Measurements from ENCODE around the gene HMG20A.
A peak's percentile ranks its signal among the peaks of the same experiment; 100 is the strongest.

Gene HMG20A

DNA sequence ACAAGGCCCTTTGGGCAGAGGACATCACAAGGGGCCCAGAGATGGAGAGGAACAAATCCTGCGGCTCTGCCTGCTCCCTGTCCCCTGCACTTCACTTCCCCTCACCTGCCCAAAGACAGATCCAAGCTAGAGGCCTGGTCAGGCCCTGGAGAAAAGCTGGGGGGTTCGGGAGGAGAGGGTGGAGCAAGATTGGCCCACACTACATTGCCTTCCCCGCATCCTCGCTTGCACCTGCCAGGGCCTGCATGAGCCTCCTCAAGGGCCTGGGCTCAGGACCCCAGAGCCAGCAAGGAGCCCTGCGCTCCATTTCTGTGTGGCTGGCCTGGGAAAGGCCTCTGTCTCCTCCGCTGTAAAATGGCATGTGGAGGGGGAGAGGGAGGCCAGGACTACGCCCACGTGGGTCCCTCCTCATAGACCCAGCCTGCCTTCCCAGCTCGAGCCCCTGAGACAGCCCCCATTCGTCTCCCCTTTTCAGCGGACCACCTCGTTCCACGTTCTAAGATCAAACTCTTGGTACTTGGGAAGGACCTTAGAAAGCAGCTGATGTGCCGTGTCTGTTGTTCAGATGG lies 106.0 kb downstream of the HMG20A start:
- DNase-seq: no peak

DNA sequence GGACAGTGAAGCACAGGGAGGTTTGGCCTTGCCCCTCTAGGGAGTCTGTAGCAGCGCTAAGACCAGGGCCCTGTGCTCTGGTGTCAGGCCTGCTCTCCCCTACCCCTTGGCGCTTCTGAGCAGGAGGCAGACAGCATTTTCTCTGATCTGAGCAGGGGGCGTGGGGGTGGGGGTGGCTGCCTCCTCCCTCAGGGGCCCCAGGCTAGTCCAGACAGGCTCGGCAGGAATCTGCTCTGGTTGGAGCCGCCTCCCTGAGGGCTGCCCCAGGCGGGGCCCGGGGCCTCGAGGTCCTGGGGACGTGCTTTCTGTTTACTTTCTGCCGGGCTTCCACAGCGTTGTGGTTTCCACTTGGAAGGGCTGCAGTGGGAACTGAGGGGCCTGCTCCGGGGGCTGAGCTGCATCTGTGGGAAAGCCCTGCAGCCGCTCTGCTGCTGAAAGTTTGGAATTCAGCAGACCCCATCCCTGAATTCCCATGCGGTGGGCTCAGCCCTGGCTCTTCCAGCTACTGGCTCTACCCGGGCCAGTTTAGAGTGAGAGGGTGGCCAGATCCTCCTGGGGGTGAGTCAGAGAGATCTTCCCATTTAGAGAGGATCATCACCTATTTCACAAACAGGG lies 106.6 kb downstream of the HMG20A start:
- DNase-seq: no peak

DNA sequence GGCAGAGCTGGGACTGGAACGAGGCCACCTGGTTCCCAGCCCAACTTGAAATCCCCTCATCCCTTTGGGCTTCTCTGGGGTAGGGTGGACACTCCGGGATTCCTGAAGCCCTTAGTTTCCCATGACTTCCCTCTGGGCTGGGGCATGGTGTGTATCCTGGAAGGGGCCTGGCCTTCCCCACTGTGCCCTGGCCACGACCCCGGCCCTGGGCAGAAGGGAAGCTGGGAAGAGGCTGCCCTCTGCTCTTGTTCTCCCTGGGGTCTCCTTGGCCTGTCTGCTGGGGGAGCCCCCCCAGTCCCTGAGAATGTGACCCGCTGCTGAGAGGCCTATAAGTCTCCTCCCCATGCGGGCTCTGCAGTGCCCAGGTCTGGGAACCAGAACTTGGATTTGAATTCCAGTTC lies 107.1 kb downstream of the HMG20A start:
- DNase-seq: no peak

DNA sequence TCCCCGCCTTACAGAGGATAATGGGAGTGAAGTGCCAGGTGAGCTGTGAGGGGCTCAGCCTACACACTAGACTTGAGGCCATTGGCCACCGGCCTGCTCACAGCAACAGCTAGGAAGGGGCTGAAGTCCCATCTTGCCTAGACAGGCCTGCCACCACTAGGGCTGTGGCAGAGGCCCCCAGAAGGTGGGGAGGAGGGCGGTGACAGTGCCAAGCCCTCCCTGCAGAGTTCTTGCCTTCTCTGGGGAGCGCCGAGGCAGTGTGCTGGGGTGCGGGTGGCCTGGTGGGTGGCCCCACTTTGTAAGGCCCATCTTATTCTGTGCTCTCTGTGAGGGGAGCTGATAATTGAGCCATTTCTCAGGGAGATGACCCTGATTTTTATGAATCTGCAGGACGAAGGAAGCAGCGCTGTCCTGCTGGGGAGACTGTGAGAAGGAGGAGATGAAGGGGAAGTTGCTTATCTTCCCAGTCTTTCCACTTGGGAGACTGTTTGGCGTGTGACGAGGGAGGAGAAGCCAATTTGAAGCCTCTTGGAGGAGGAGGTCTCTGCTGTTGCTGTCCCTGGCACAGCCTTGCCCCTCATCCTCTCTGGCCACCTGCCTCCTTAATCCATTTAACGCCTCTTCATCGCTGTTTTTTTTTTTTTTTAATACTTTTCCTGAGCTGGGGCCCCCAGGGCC lies 107.7 kb downstream of the HMG20A start:
- DNase-seq: peak; percentile 81

DNA sequence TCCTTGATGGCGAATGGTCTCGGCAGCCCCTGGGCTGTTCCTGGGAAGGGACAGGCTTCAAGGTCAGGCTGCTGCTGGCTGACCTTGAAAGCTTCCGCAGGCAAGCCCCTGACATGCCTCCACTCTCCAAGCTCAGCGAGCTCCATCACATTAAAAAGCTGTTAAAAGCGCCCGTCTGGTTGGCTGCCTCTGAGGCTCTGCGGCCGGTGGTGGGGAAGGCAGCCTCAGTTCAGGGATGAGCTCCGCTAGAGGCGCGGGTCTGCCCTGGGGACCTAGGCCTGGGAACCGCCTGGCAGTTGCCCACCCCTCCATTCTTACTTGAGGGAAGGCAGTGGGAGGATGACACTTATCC lies 108.3 kb downstream of the HMG20A start:
- no peak for DNase-seq

DNA sequence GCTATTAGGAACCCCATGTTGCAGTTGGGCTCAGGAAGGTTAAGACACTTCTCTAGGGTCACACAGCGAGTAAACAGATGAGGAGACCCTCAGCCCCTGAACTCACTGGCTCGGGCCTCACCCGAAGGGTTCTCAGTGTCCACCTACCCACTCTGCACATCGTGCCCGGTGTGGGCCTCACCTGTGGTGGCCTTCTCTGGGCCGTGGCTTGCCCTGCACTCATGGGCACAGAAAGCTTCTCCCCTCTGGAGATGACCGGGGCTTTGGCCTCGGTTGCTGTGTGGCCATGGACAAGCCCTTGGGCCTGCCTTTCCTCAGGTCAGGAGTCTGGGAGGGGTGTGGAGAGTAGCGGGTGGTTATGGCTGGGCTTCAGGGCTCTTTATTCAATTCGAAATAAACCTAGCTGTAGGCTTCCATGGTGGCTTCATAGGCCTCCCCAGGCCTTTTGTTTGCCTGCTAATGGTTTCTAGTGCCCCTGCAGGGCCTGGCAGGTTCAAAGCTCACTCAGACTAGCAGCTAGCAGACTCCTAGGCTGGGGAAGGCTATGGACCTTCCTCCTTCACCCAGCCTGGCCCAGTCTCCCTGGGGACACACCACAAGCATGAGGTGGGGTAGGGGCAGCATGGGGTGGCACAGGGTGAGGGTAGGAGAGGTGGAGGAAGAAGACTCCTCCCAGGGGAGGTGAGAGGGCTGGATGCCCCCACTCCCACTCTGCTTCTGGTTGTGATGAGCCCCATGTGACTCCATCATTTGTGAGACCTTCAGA lies 108.9 kb downstream of the HMG20A start:
- no peak for DNase-seq

DNA sequence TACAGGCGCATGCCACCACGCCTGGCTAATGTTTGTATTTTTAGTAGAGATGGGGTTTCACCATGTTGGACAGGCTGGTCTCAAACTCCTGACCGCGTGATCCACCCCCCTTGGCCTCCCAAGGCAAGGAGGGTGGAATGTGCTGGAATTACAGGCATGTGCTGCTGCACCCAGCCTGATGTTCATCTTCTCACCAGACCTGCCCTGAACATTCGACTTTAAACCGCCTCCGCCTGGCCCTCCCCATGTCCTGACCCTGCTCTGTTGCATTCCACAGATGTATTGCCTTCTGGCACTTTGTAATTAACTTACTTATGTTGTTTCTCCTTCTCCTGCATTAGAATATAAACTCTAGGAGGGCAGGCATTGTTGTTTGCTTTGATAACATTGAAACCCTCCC lies 109.9 kb downstream of the HMG20A start:
- DNase-seq: no peak

DNA sequence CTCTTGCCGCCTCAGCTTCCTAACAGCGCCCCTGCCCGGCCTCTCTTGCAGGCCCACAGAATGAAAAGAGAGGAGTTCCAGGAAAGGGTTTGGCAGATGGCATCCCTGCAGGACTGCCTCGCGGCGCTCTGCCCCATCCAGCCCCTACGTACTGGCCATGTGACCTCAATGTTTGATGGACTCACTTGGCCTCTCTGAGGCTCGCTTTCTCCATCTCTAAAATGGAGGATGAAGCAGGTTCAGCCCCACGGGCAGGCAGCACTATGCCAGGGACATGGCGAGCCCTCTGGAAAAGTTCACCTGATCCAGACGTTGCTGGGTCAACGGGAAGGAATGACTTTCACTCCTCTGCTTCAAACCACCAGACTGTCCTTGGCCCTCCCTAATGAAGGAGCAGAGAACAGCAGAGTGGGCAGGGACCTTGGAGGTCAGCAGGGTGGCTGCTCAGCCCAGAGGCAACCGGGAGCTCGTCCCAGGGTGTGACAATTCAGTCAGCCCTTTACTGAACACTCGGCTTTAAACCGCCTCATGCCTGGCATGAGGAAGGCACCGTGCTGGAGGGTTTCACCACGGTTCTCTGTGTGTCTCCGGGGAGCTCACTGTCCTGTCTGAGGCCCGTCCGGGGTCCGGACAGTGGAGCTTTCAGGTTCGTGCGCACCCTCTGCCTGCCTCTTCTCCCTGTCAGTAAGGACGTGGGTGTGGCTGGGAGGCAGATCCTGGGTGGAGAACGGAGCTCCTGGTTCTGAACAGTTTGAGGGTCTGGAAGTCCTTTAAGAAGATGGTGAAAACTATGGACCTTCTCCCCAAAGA lies 110.7 kb downstream of the HMG20A start:
- no peak for DNase-seq

DNA sequence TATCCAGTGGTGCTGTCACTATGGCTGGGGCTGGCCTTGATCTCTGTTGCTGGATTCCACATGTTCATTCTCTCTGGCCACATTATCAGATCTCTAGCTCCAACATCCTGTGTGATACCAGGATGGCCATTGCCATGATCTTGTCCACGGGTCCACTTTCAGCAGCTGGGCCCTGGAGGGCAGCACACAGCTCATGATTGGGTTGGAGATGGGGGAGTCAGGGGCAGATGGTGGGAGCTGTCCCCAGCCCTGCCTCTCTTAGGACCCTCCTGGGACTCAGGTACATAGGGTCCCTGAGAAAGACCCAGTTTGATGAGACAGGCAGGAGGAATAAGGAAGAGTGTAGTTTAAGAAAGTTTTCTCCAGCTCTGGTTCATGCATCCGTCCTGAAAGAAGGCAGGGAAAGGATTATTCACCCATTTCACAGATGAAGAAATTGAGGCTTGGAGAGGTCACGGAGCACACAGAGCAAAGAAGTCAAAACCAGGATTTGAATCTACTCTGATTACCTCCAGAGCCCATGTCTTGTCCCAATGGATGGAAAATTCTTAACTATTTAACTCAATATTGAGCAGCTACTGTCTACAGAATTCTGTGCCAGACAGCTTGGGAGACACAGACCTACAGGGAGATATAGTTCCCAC lies 111.5 kb downstream of the HMG20A start:
- DNase-seq: no peak

DNA sequence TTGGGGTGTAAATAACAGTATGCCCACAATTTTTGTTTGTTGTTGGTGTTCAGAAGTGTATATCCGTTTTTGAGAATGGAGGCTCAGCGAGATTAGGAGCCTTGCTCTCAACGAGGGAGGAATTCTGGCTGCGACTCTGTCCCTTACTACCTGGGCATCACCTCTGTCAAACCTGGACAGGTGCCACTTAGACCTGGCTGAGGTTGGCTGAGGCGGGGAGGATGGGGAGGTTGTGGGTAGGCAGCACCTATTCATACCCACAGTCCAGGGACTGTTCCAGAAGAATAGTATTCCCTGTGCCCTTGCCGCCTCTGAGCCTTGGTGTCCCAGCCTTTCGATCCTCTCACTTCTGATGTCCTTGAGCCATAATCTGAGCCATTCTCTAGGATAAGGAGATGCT lies 112.2 kb downstream of the HMG20A start:
- no peak for DNase-seq

DNA sequence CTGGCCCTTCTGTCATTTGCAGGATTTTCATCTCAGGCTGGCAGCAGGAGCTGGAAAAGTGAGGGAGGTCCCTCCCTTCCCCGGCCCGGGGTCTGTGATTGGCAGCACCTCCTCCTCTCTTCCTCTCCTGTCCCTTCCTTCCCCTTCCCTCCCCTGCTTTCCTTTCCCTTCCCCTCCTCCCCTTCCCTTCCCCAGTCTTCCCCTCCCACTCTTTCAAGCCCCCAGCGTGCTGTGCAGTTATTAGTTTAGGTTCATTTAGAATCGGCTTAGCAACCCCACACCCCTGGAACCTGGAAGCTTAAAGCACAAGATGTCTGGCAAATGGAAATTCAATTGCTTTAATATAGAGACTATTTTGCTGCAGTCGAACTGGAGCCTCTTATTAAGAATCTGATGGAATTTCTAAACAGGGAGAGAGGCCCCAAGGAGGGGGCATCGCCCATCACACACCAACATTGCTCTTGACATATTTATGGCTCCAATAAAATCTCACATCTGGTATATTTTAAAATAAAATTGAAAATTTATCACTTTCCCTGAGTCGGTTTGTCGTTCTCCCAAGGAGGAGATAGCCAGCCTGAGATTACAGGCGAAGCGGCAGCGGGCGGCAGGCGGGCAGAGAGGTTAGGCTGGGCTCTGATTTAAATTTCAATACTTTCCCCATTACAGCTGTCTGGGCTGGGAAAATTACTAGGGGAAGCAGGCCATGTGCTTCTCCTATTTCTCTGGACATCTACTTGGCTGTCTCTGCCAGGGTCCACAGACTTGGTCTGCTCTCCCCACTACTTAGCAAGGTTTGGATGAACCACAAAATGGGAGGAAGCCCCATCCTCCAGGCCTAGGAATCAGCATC lies 113.1 kb downstream of the HMG20A start:
- no peak for DNase-seq
